PFSK-1 (cell line): Measurements from ENCODE around the gene RABGAP1L.

Source experiments
- FOXP2 ChIP-seq: optimal IDR thresholded peaks from 2 replicates; pipeline ENCODE3; 2011; ENCODE audit warnings: borderline replicate concordance, control low read depth, inconsistent platforms; ENCODE audit not compliant: insufficient read depth; ENCODE audit errors: extremely low read length, extremely low read depth
- POLR2AphosphoS5 ChIP-seq: IDR thresholded peaks from 2 replicates; pipeline ENCODE4 v1.6.1; 2012; ENCODE audit warnings: low read depth, mild to moderate bottlenecking, control low read depth, low read length, moderate library complexity
- REST ChIP-seq, 2 experiments: IDR thresholded peaks; 2 replicates each; pipeline versions ENCODE4 v1.6.1 to v1.8.0; 2011 to 2012; ENCODE audit warnings: low read depth in 2 of 2, low read length in 2 of 2, control low read depth in 1 of 2, inconsistent platforms in 1 of 2, mild to moderate bottlenecking in 1 of 2, moderate library complexity in 1 of 2; ENCODE audit not compliant: insufficient read depth in 1 of 2
- SIN3A ChIP-seq: IDR thresholded peaks from 2 replicates; pipeline ENCODE4 v1.6.1; 2012; ENCODE audit warnings: mild to moderate bottlenecking, low read length, moderate library complexity, borderline replicate concordance; ENCODE audit not compliant: insufficient read depth
- TAF1 ChIP-seq: IDR thresholded peaks from 2 replicates; pipeline ENCODE4 v1.6.1; 2012; ENCODE audit warnings: low read length, control low read depth, borderline replicate concordance; ENCODE audit not compliant: insufficient read depth

The RABGAP1L gene

DNA sequence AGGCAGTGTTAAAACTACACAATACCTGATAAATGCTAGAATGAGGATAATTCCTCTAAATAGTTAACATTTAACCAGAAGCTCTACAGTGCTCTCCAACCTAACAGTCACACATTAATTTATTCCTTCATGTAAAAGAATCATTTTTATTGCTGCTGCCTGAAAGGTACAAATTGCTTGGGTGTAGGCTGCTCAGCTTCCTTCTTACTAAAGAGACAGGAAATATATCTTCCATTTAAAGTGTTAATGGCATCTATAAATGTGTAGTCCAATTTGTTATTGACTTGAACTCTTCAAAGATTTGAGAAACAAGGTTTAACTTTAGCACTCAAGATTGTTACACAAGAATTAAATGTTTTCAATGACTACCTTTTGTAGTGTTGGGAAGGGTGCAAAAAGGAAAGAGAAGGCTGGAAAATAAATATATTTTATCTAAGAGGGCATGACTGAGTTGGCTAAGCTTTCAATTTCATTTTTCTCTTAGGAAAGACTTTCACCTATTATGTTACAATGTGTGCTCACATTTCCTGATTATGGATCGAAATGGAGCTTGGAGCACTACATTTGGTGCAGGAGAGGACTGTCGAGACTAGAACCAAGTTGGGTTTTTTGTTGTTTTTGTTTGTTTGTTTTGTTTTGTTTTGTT, 734.9 kb downstream of the RABGAP1L start:
- TF ChIP-seq POLR2AphosphoS5 (no peak), REST (IDR thresholded peaks at IDR 0.05; ENCODE audit: insufficient read depth in 1 of 2, low read depth in 2 of 2, low read length in 2 of 2) (no peak), TAF1 (no peak), FOXP2 (no peak), SIN3A (no peak)

DNA sequence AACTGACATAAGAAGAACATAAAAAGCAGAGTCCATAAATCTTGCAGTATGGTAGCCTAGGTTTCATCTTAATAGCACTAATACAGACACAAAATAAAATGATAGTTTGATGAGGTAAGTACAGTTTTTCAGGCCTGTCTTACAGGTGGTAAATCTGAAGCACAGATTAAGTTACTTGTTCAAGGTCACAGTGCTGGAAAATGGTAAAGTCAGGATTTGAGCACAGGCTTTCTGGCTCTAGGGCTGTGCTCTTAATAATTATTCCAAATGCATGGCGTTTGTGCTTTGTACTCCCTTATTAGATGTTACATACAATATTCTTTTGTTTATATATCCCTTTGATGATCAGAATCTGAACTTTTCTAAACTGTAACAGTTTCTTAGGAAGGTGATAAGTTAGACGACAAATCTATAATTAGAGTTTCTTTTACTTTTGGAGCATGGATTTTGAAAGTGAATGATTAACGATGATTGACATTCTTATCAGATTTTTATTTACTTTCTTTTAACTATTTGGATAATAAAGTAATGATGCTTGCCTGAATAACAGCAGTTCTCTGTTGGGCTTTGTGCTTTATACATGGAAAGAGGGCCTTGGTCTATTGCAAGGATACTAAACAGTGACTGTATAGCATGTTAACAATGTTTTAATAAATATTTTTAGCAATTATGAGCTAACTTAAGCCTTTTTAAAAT, 738.9 kb downstream of the RABGAP1L start:
- TF ChIP-seq POLR2AphosphoS5 (no peak), FOXP2 (no peak)

DNA sequence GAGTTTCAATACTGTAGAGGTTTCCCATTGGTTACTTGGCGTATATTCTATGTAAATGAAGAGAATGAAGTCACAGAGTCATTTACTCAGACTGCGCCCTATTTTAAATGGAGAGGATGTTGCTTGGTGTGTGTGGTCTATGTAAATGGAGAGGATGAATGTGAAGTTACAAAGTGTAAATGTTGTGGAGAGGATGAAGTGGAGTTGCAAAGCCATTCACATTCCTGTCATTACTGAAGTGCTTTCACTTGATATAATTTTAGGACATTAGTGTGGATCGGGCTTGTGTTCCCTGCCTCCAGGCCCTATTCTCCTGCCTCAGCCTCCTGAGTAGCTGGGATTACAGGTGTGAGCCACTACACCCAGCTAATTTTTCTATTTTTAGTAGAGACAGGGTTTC, 741.0 kb downstream of the RABGAP1L start:
- TF ChIP-seq REST (IDR thresholded peaks at IDR 0.05; ENCODE audit: insufficient read depth in 1 of 2, low read depth in 2 of 2, low read length in 2 of 2) = no peak
- no peak for TF ChIP-seq FOXP2
- TF ChIP-seq SIN3A = no peak
- TF ChIP-seq POLR2AphosphoS5 = no peak
- no peak for TF ChIP-seq TAF1

- TF ChIP-seq FOXP2 = no peak
- no peak for TF ChIP-seq REST (IDR thresholded peaks at IDR 0.05; ENCODE audit: insufficient read depth in 1 of 2, low read depth in 2 of 2, low read length in 2 of 2)
- TF ChIP-seq TAF1 = no peak
- no peak for TF ChIP-seq POLR2AphosphoS5
- TF ChIP-seq SIN3A = no peak
Measured at GRCh38 chr1:174902531-174903099, 743.3 kb downstream of the RABGAP1L start.

- TF ChIP-seq POLR2AphosphoS5 = no peak
Measured at GRCh38 chr1:174911606-174912005, 752.3 kb downstream of the RABGAP1L start.

- no peak for TF ChIP-seq SIN3A
- no peak for TF ChIP-seq FOXP2
Measured at GRCh38 chr1:174912264-174912663, 752.9 kb downstream of the RABGAP1L start.
